ENCODE data around the gene COL5A3. TPM values are rescaled to one million over a fixed set of nuclear protein-coding genes. Genes with fewer than 3 reads are reported as not detected.
A peak's percentile ranks its signal among the peaks of the same experiment; 100 is the strongest.

COL5A3 gene
- total and polyA plus RNA-seq, 8 donors = 4.5 to 21.9 (median 6.3) TPM

GRCh38 chr19:9936326-9937000 is 73.8 kb downstream of the COL5A3 start, which contains the start of gene OLFM2:
Gene OLFM2, minus strand, starts transcription at chr19:9936515. Its CDS starts 149 bp downstream, at chr19:9936366.
- H3K27ac ChIP-seq = no peak within 1 kb of the TSS
- ATAC-seq (no peak), DNase-seq (peak in 1 of 4 donors; percentile 42)
- no peaks in the 10 kb centered on the region for H3K9me3 ChIP-seq
- no peaks in the 10 kb centered on the region for H3K36me3 ChIP-seq
- intact Hi-C loops (cut with DNase I) = no loop called here
- peak within 1 kb of the TSS in 1 of 2 donors; percentile 9 for H3K4me3 ChIP-seq
- peaks cover 0 to 15% of the 10 kb centered on the region in 2 donors for H3K4me1 ChIP-seq
- no peak for TF ChIP-seq CTCF (IDR thresholded peaks at IDR 0.05)
- peaks cover 30 to 89% of the 10 kb centered on the region in 2 donors for H3K27me3 ChIP-seq

- no peak for DNase-seq
- ATAC-seq = no peak
- H3K27me3 ChIP-seq = peaks cover 30 to 94% of the 10 kb centered on the region in 2 donors
- peaks cover 5 to 15% of the 10 kb centered on the region in 2 donors for H3K4me1 ChIP-seq
- intact Hi-C loops (cut with DNase I) = no loop called here
- TF ChIP-seq CTCF (IDR thresholded peaks at IDR 0.05) = no peak
- peak overlapping the region in 1 of 2 donors; percentile 9 for H3K4me3 ChIP-seq
- H3K9me3 ChIP-seq = no peaks in the 10 kb centered on the region
- H3K36me3 ChIP-seq = no peaks in the 10 kb centered on the region
- no peak overlapping the region for H3K27ac ChIP-seq
Observed at GRCh38 chr19:9935506-9936325, 74.6 kb downstream of the COL5A3 start.

GRCh38 chr19:9934132-9934950 is 76.0 kb downstream of the COL5A3 start:
- no peaks in the 10 kb centered on the region for H3K36me3 ChIP-seq
- TF ChIP-seq CTCF (IDR thresholded peaks at IDR 0.05) = peak; percentile 70 to 72
- peaks cover 6 to 15% of the 10 kb centered on the region in 2 donors for H3K4me1 ChIP-seq
- intact Hi-C loops (cut with DNase I) = loop anchor here in 1 of 2 donors (5.0 kb wide), 1 partner anchor 98 kb away; no protein-coding TSS in a partner anchor
- H3K9me3 ChIP-seq = no peaks in the 10 kb centered on the region
- H3K27me3 ChIP-seq = peaks cover 30 to 84% of the 10 kb centered on the region in 2 donors
- DNase-seq = peak in 3 of 4 donors; percentile 47 to 86 (median 47)
- H3K4me3 ChIP-seq = no peak overlapping the region
- H3K27ac ChIP-seq = no peak overlapping the region
- ATAC-seq = peak; percentile 83

- Histone ChIP-seq H3K27ac (no peak overlapping the region), H3K9me3 (no peaks in the 10 kb centered on the region), H3K27me3 (peaks cover 30 to 69% of the 10 kb centered on the region in 2 donors), H3K4me3 (no peak overlapping the region), H3K4me1 (peaks cover 6 to 15% of the 10 kb centered on the region in 2 donors), H3K36me3 (no peaks in the 10 kb centered on the region)
- intact Hi-C loops (cut with DNase I) = loop anchor here in 1 of 2 donors (5.0 kb wide), 1 partner anchor 99 kb away; no protein-coding TSS in a partner anchor
- no peak for DNase-seq
- TF ChIP-seq CTCF (IDR thresholded peaks at IDR 0.05) = no peak
- ATAC-seq = no peak
Observed at GRCh38 chr19:9932835-9933234, 77.5 kb downstream of the COL5A3 start.

Data from left lung (tissue), 10 donors.